HTR-8/SVneo (cell line): Measurements from ENCODE around the gene CLIP4.
A peak's percentile ranks its signal among the peaks of the same experiment; 100 is the strongest.

ENCODE experiments used
- DNase-seq: peaks from one replicate; pipeline ENCODE4 v3.0.0; 2011; ENCODE audit warnings: low spot score, mixed read lengths; ENCODE audit not compliant: insufficient read length
- FAIRE-seq: peaks from 2 replicates; lab custom pipeline; 2011; peaks lifted over from hg19 to GRCh38; lab: Jason Lieb, UNC

The CLIP4 gene

DNA sequence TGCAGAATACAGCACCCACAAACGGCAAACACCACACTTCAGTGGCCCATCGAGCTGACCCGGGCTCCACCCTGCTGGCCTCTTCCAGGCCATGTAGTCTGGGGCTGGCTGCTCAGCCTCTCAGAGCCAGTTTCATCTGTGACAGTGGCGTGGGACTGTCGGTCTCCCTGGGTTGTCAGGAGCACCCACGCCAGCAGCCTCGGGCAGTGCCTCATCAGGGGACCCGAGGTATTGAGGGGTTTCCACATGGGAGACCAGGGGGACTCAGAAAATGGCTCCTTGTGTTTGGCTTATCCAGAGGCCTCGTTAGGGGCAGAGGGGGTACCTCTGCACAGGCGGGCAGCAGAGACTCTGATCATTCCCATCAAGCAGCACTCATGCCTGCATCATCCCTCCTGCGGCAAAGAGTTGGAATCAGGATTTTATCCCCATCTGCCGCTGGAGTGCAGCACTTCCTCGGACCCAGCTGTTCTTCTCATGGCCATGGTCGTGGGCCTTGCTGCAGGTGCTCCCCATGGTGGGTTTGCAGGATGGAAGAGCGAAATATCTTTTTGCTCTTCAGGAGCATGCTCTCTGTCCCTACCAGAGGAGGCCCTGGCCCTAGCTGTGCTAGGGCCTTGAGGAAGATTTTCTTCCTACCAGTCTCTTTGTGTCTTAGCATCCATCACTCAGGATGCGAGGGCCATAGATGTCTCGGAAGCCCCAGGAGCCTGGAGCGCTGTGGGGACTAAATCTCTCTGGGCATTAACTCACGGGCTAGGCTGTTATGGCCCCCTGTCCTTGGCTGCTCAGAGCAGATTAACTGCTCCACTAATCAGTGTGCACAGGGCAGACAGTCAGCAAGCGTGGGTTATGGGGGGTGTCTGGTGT is 100.8 kb downstream of the CLIP4 start:
- DNase-seq (no peak), FAIRE-seq (no peak)

DNA sequence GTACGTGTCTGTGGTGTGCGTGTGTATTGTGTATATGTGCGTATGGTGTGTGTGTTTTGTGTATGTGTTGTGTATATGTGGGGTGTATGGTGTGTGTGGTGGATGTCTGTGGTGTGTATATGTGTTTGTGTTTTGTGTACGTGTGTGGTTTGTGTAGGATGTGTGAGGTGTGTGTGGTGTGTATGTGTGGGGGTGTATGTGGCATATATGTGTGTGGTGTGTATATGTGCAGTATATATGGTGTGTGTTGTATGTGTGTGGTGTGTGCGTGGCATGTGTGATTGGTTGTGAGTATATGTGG is 101.3 kb downstream of the CLIP4 start:
- no peak for FAIRE-seq

DNA sequence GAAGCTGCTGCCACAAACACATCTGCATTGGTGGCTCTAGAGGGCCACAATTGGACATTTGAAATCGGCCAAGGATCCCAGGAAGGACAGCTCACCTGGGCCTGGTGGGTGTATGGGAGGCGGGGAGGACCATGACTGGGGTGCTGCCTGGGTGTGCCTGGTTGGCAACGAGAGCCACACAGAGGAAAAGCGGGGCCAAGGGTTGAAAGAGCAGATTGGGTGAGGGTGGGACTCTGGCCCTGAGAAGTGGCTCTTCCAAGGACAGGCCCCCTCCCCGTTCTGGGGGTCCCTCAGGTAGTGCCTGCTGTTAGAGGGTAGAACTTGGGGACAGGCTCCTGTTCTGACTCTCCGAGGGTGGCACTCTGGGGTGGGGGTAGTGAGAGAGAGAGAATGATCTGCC is 102.9 kb downstream of the CLIP4 start:
- DNase-seq = no peak
- no peak for FAIRE-seq

More for the DNA sequence above, 101.3 kb downstream of the CLIP4 start:
- DNase-seq = no peak

DNA sequence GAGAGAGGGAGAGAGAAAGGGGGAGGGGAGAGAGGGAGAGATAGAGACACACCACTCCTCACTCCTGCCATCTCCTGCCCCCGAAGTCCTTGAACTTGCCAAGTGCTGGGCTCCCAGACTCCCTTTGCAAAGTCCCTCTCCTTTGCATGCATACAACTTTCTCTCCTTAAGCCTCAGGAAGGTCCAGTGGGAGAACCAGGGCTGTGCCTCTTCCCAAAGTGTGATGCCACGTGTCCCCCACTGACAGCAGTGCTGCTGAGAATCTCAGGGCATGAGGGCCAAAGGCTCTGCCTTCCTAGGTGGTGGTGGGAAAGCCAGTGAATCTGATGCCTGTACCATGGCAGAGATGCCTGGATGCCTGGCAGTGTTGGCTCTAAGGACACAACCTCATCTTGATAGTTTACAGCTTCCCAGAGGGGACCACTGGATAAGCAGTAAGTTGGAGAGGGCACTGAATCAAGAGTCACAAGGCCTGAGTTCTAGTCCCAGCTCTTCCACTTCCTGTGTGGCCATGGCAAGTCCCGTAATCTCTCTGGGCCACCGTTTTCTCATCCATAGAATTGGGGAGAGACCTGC is 103.4 kb downstream of the CLIP4 start:
- FAIRE-seq (no peak), DNase-seq (no peak)

DNA sequence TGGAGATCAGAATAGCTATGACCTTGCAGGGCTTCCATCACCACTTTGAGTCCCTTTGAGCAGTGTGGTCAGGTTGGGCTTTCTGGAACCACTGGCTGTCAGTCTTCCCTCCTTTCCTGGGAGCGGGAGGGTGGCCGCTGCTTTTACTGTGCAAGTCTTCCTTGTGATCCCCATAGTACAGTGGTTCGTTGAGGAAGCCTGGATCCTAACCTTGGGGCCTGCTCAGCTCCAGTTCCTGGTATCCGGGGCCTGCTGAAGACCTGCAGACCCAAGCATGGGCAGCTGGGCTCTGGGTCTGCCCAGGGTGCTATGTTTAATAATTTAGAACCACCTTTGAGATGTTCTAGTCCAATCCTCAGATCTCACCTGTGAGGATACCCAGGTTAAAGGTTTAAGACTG is 104.2 kb downstream of the CLIP4 start:
- FAIRE-seq (no peak), DNase-seq (no peak)

DNA sequence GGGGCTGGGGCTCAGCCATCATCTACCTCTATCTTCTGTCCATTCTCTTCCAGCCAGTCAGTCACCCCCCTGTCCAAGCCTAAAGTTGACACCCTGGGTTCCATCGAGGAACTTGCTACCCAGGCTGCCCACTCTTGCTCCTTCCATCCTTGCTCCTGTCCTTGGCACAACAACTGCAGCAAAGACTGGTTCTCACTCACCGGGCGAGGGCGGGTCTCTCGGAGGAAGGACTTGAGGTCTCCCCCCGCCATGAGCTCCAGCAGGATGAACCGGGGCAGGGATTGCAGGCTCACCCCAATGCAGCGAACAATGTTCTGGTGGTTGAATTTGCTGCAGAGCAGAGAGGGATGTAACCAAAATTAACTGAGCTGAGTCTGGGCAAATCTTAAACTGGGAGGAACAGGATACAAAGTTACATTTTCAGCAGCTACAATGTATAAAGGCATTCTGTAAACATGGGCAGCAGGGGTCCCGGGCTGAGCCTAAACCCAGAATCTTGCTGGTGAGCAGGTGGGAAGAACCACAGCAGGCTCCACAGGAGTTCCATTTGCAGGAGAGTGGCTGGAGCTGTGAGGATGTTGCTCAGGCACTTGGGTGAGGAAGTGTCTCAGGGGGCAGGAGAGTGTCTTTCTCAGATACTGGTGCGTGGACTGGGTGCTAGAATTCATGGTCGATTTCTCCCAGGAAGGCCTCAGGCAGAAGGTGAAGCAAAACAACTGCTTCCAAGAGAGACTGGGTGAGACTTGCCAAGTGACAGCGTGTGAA is 105.5 kb downstream of the CLIP4 start:
- DNase-seq = no peak
- no peak for FAIRE-seq

DNA sequence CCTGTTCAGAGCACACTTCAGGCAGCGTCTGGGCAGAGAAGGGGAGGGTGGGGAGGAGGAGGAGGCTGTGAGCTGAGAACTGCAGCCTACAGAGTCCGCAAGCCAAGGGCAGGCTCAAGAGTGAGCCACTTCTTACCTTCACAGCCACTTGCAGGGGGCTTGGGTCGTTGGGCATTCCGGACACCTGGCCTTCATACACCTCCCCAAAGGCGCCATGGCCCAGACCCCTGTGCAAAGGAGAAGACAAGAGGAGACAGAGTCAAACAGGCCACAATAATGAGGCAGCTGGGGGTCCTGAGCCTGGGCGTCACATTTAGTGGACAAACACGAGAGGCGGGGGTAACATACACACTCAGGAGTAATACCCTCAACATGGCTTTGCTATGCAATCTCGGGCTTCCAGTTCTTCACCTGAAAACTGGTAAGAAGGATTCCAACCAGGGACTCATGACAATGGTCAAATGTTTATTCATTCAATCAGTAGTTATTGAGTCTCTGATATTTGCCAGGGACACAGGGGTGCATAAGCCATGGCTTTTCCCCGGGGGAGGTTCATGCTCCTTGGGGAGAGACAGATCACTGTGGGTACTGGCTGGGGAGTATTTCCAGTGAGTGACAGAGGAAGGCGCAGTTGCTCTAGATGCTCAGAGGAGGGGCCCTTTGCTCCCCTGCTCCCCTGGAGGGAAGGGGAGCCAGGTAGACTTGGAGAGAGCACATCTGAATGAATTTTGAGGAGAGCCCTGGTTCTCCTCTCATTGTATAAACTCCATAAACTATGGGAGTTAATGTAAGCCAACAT is 107.4 kb downstream of the CLIP4 start:
- FAIRE-seq = no peak

DNA sequence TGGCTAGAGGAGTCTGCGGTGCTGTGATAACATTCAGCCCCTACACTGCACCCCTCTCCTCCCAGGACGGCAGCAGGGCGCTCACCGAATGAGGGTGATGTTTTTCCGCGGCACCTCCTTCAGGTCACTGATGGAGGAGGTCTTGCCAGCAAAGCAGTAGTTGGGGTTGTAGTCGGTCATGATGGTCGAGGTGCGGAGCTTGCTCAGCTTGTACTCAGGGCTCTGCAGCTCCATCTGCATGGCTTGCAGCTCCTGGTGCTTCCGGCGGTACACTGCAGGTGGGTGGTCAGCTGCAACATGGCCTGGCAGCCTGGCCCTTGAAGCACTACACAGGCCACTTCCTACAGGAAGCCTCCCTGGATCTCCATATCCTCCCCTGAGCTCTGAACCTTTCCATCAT is 108.0 kb downstream of the CLIP4 start:
- peak; percentile 57 for FAIRE-seq
- no peak for DNase-seq

More for the DNA sequence above, 107.4 kb downstream of the CLIP4 start:
- DNase-seq = no peak

DNA sequence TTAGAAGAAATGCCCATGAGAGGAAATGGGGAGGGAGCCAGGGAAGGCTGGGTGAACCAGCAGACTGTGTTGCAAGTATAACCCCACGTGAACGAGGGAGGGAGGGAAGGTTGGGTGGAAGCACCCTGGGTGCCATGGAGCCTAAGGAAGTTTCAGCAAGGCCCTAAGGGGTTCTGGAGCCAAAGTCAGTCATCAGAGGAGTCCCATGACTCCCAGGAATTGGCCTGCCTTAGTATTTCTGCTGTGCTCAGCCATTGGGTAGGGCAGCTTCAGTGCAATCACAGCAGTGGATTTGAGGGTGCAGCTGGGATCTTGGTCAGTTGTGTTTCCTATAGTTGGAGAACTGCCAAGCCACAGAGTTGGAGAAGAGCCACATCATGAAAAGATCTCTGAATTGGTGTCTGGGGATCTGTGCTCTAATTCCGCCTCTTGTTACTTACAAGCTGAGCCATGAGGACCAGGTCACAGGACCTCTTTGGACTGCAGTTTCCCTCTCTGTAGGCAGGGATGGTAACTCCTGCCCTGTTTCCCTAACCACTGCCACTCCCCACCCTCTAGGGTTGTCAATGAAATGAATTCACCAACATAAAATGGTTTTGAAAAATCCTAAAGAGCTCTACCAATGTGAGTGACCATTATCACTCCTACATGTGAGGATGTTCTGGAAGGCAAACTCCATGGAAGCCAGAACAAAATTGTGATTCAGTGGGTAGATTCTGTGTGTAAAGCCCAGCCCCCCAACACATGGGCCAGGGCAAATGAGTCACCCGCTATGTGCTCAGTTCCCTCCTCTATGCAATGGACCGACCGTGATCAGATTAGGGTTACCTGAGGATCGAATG is 108.9 kb downstream of the CLIP4 start:
- peak; percentile 9 for FAIRE-seq
- peak; percentile 41 for DNase-seq

DNA sequence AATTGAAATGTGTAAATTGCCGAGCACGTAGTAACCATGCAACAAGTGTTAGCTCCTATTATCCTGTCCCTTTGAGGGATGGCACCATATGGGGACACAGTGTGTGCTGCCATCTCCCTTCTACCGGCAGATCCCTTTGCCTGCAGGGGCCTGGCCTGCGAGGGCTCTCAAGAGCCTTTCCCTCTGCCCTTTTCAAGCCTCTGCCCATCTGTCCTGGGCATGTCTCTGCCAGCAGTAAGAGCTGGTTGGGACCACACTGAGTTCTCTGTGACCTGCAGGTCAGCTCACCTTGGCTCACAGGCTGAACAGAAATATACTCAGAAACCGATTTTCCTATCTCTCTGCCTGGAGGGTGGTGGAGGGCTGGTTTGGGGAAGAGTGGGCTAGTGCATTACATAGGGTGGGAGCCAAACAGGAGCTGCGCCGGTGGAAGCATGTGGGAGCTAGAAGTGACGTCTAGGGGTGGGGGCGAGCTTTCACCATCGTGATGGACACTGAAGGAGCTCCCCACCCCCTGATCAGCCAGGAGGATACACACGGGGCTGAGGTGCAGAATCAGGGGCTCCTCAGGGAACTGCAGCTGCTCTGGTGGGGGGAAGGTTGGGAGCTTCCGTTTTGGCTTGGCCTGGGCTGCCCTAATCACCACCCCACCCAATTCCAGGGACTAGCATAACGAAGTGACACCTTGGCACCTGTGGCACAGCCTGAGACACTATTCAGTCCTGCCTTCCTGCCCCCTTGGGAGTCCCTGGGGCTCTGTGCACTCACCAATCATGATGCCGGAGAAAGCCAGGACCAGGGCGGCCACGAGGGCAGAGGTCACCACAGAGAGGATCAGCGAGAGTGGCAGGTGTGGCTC is 109.7 kb downstream of the CLIP4 start:
- DNase-seq (no peak), FAIRE-seq (no peak)

DNA sequence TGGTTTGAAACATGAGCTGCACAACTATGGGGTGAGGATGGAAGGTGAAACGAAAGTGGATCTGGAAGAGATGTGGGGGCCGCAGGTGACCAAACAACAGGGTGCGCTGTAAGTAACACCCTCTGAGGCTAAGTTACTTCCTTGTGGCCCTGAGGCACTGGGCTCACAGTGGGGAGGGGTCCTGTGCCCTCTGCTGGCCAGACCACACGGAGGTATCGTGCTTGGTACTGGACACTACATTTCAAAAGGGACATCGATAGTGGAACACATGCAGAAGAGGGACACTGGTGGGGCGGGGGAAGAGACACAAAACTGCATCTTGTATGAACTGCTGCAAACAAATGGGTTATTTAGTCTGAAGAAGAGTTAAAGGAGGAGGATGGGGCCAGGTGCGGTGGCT is 110.6 kb downstream of the CLIP4 start:
- no peak for FAIRE-seq

DNA sequence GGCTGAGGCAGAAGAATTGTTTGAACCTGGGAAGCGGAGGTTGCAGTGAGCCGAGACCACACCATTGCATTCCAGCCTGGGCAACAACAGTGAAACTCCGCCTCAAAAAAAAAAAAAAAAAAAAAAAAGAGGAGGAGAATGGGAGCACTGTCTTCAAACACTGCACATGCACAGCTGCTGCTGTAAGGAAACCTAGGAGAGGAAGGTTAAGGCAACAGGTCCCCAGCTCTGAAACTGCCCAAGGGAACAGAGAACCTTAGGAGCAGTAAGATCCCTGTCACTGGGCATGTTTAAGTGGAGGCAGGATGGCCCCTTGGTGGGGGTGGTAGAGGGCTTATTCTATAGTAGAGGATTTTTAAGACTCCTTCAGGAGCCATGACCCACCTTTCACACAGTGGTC is 111.2 kb downstream of the CLIP4 start:
- DNase-seq = no peak

More for the DNA sequence above, 110.6 kb downstream of the CLIP4 start:
- DNase-seq = no peak

DNA sequence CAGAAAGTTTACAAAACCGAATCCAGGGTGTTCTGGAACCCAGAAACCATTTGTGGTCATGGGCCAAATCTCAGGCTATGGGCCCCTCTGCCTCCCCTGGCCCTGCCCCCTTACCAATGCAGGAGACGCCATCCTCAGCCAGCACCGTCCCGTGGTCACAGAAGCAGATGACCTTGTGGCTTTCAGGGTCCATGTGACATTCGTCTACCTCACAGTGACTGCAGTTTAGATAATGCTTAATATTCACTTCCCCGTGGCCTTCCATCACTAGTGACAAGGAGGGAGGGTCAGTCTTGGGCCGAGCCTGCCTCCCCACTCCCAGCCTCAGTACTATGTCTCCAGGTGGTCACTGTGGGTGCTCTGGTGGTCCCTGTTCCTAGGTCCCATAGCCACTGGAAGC is 111.6 kb downstream of the CLIP4 start:
- DNase-seq = no peak
- FAIRE-seq = no peak

More for the DNA sequence above, 111.2 kb downstream of the CLIP4 start:
- FAIRE-seq = no peak

DNA sequence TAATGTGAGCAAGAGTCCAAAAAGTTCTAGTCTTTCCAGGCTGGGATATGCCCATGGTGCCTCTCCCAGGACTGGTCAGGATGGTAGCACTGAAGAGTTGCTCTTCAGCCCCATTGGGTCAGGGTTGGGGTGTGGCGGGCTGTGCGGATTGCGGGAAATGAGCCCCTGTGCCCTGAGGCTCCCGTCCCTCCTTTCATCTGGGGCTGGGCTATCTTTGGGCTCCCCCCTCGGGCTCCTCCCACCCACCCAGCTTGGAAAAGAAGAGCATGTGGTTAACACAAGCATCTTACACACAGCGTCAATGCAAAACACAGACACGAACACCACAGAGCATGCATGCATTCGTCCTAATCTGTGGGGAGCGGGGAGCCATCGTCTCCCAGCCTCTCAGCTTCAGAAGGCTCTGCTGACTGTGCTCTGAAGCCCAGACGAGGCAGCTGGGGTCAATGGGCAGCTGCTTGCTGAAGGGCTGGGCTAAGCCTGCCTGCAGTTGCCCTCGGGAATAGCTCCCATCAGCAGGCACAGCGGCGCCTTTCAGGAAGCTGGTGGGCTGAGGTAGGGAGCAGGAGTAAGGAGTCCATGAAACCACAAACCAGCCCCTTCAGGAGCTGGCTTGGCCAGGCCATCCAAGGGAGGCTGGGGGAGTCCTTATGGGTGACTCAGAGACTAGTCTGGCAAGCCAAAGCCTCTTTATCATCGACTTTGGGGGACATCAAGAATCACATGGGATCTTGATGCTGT is 112.9 kb downstream of the CLIP4 start:
- DNase-seq (no peak), FAIRE-seq (no peak)

DNA sequence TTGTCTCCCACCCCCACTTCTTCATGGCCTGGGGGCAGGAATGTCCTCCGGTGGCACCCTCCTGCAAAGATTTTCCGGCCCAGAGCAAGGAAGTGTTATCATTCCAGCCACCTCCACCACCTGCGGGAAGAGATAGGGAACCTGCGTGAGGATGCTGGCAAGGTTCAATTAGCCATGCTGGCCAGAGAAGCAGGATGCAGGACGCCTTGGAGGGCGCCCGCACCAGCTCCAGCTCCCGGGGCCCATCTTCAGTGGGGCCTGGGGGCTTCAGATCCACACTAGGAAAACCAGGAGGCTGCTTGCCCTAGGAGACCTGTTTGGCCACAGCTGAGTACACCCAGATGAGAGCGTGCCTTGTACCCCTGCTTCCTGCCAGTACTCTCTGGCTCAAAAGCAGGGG is 113.7 kb downstream of the CLIP4 start:
- FAIRE-seq = no peak

DNA sequence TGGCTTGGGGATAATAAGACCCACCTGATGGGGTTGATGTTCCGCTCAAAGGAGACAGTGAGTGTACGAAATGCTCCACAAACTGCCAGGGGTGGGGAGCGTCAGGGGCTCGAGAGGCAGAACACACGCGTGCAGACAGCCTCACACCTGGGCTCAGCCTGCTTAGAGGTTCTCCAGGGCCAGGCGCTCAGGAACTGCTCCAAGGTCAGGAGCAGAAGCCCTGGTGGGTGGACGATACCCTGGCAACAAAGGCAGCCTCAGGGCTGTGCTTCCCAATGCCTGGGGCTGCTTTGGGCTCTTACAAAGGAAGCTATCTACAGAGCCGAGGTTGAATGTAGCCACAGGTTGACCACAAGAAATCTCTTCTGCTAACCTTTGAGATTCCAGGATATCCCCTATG is 114.4 kb downstream of the CLIP4 start:
- peak; percentile 13 for FAIRE-seq
- DNase-seq = no peak

More for the DNA sequence above, 113.7 kb downstream of the CLIP4 start:
- DNase-seq = no peak

DNA sequence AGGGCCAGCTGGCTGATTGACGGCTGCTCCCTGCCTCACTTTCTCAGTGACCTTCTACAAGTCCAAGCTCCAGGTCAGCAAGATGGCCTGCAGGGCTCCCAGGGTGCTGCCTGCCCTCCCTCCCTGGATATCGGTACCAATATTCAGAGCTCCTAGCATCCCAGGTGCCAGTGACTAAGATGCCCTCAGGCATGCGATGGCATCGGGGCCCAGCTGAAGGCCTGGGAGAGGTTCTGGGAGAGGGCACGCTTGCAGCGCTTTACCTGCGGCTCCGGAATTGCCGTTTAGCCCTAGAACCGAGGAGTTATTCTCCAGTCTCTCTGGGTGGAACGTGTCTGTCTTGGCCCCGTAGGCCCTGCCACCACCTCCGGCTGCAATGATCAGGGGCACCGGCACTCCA is 116.8 kb downstream of the CLIP4 start:
- FAIRE-seq (no peak), DNase-seq (no peak)

DNA sequence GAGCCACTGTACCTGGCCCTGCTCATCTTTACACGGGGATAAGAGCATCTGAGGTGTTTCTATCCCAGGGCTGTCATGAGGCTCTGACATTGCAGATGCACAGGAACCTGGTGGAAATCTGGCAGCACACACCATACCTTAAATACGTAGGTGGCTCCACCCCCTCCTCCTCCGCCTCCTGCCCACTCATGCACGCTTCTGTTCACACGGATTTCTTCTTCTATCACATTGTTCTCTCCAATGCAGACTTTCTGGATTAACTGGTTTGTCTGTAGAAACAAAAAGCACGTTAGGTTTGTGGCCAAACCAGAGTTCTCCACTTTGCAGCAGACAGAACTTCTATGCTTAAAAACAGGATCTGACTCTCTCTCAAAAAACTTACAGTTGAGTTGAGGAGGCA is 118.2 kb downstream of the CLIP4 start:
- no peak for DNase-seq
- FAIRE-seq = no peak
